K562 treated with DMSO at 1 percent for 12 hours (cell line): ENCODE data around the gene CCDC70. TPM values are rescaled to one million over a fixed set of nuclear protein-coding genes. Genes with fewer than 3 reads are reported as not detected.

Source experiments
- total RNA-seq: library from RNA; unstranded; fragments of 300-600 nt; gene quantifications from 2 replicates; pipeline ENCODE4 v1.2.3, GENCODE V29; 2022; ENCODE audit not compliant: insufficient read depth

Gene CCDC70
- total RNA-seq = not detected in 2 replicates

GRCh38 chr13:51861723-51862300 lies at the start of gene CCDC70:
Gene CCDC70, plus strand, starts transcription at chr13:51861969. Its CDS starts 3,443 bp downstream, at chr13:51865412.

GRCh38 chr13:51844862-51845573 lies 16.8 kb upstream of the CCDC70 start, which contains the start of gene TMEM272:
Gene TMEM272, minus strand, starts transcription at chr13:51845177. Its CDS starts 6,647 bp downstream, at chr13:51838530.

Other genes with a start within 250 kb of the CCDC70 start
- gene DHRS12, start 57.8 kb upstream of the CCDC70 start, total RNA-seq = 2.0 and 4.2 TPM in 2 replicates
- gene TMEM272, start 16.8 kb upstream of the CCDC70 start, total RNA-seq = not detected in 2 replicates
- gene ATP7B, start 149.5 kb downstream of the CCDC70 start, total RNA-seq = 2.1 and 10.0 TPM in 2 replicates
- 6.6 and 13.2 TPM in 2 replicates for gene ALG11, start 150.4 kb downstream of the CCDC70 start, total RNA-seq
- gene UTP14C, start 162.7 kb downstream of the CCDC70 start, total RNA-seq = 2.3 and 5.6 TPM in 2 replicates